ENCODE results near the gene MEX3D. TPM values are rescaled to one million over a fixed set of nuclear protein-coding genes. Genes with fewer than 3 reads are reported as not detected.

The MEX3D gene
- total and polyA plus RNA-seq, 8 donors = 2.6 to 21.2 (median 9.1) TPM

- intact Hi-C loops (cut with DNase I) = loop anchor here in 1 of 3 donors (10.0 kb wide), 1 partner anchor 67 kb away; no protein-coding TSS in a partner anchor
- no peak for TF ChIP-seq CTCF (IDR thresholded peaks at IDR 0.05)
- Histone ChIP-seq H3K27me3 (no peaks in the 10 kb centered on the region), H3K9me3 (no peaks in the 10 kb centered on the region), H3K36me3 (no peaks in the 10 kb centered on the region), H3K4me3 (no peak overlapping the region), H3K27ac (no peak overlapping the region), H3K4me1 (no peaks in the 10 kb centered on the region)
- ATAC-seq (no peak), DNase-seq (peak in 1 of 6 donors; percentile 71), FAIRE-seq (no peak)
- 37 to 40% methylated on average over 22 of the region's 22 CpGs for WGBS, 2 donors
Measured at GRCh38 chr19:1511318-1512317, 56.5 kb downstream of the MEX3D start.

DNA sequence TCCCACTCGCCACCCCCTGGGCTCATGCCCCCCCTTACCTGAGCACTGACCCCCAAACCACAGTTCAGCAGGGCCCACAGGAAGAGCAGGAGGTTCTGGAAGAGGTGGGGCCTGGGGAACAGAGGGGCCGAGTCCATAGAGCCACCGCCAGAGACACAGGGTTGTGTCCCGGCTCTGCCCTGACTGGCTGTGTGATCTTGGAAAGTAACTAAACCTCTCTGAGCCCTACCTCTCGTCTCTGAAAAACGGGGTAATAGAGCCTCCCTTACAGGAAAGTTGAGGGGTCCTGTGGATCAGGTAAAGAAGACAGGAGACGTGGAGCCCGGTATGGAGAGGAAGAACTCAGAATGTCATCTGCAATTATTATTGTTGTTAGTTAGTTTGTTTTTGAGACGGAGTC, 57.3 kb downstream of the MEX3D start:
- 27 to 43% methylated on average over 9 of the region's 9 CpGs for WGBS, 2 donors
- H3K9me3 ChIP-seq = no peaks in the 10 kb centered on the region
- no peaks in the 10 kb centered on the region for H3K36me3 ChIP-seq
- FAIRE-seq (no peak), DNase-seq (no peak), ATAC-seq (no peak)
- no peak overlapping the region for H3K4me3 ChIP-seq
- TF ChIP-seq CTCF (IDR thresholded peaks at IDR 0.05) = no peak
- no peak overlapping the region for H3K27ac ChIP-seq
- H3K4me1 ChIP-seq = no peaks in the 10 kb centered on the region
- intact Hi-C loops (cut with DNase I) = loop anchor here in 1 of 3 donors (10.0 kb wide), 1 partner anchor 66 kb away; no protein-coding TSS in a partner anchor
- no peaks in the 10 kb centered on the region for H3K27me3 ChIP-seq

DNA sequence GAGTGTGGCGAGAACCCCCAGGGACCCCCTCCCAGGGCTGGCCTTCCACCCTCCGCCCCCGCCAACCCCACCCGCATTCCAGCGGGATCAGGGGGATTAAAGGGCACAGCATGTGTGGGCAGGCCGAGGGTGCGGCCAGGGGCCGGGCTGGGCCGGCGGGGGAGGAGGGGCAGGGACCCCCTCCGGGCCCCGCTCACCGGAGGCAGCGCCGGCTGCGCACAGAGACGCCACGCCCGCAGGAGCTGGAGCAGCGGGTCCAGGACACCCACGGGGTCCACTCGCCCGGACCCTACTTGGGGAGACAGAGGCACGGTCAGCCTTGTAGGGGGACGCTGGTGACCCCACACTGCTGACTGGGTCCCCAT, 57.7 kb downstream of the MEX3D start:
- FAIRE-seq = no peak

GRCh38 chr19:1509602-1510441, 58.3 kb downstream of the MEX3D start:
- Histone ChIP-seq H3K9me3 (no peaks in the 10 kb centered on the region), H3K27me3 (no peaks in the 10 kb centered on the region), H3K27ac (no peak overlapping the region), H3K4me3 (no peak overlapping the region), H3K4me1 (no peaks in the 10 kb centered on the region), H3K36me3 (no peaks in the 10 kb centered on the region)
- TF ChIP-seq CTCF (IDR thresholded peaks at IDR 0.05) = no peak
- DNase-seq (no peak), ATAC-seq (no peak), FAIRE-seq (no peak)
- intact Hi-C loops (cut with DNase I) = loop anchor here in 1 of 3 donors (10.0 kb wide), 1 partner anchor 65 kb away; no protein-coding TSS in a partner anchor
- 63 to 73% methylated on average over 11 of the region's 11 CpGs for WGBS, 2 donors

More for the DNA sequence above, 57.7 kb downstream of the MEX3D start:
- intact Hi-C loops (cut with DNase I) = loop anchor here in 1 of 3 donors (10.0 kb wide), 1 partner anchor 66 kb away; no protein-coding TSS in a partner anchor
- WGBS, 2 donors = 31 to 35% methylated on average over 19 to 25 of the region's 25 CpGs
- Histone ChIP-seq H3K36me3 (no peaks in the 10 kb centered on the region), H3K27me3 (no peaks in the 10 kb centered on the region), H3K27ac (no peak overlapping the region), H3K4me1 (no peaks in the 10 kb centered on the region), H3K9me3 (no peaks in the 10 kb centered on the region), H3K4me3 (no peak overlapping the region)
- DNase-seq (peak in 1 of 6 donors; percentile 69), ATAC-seq (no peak)
- TF ChIP-seq CTCF (IDR thresholded peaks at IDR 0.05) = no peak
